CD4-positive, CD25-positive, alpha-beta regulatory T cell (primary cell): Measurements from ENCODE around the gene PATE4. TPM values are rescaled to one million over a fixed set of nuclear protein-coding genes. Genes with fewer than 3 reads are reported as not detected.

ENCODE experiments used
- ATAC-seq, 2 donors: fragments of 150-1000 bp; cut with Tn5 transposase; one replicate each; pipeline ENCODE4 v1.10.0; 2021; ENCODE audit warnings: low read depth in 2 of 2, moderate number of reproducible peaks in 2 of 2, moderate library complexity in 1 of 2
- DNase-seq, 3 donors: peaks; one replicate each; pipeline versions ENCODE4 v3.0.0 to v3.0.0-alpha.2; 2012 to 2022; ENCODE audit warnings: mixed read lengths in 1 of 3
- H3K27ac ChIP-seq: one replicate; pipeline ENCODE4 v1.7.0; 2013; ENCODE audit warnings: mild to moderate bottlenecking, low read length; ENCODE audit not compliant: insufficient read depth, poor library complexity, severe bottlenecking
- H3K27me3 ChIP-seq: one replicate; pipeline ENCODE4 v1.7.0; 2013; ENCODE audit warnings: low read length; ENCODE audit not compliant: control insufficient read depth, insufficient read depth
- H3K36me3 ChIP-seq: one replicate; pipeline ENCODE4 v1.7.0; 2013; ENCODE audit warnings: mild to moderate bottlenecking, low read length, moderate library complexity; ENCODE audit not compliant: control insufficient read depth, insufficient read depth
- H3K4me1 ChIP-seq: 2 replicates; pipeline ENCODE4 v1.7.0; 2013; ENCODE audit warnings: mild to moderate bottlenecking, low read length; ENCODE audit not compliant: insufficient read depth, control insufficient read depth, poor library complexity, severe bottlenecking
- H3K4me3 ChIP-seq: one replicate; pipeline ENCODE4 v1.7.0; 2013; ENCODE audit warnings: low read depth, mild to moderate bottlenecking, low read length, moderate library complexity
- H3K9me3 ChIP-seq, 2 experiments: 1 replicate in 1 of 2; 2 replicates in 1 of 2; pipeline ENCODE4 v1.7.0; 2013; ENCODE audit warnings: low read length in 2 of 2, mild to moderate bottlenecking in 1 of 2, moderate library complexity in 1 of 2; ENCODE audit not compliant: control insufficient read depth in 2 of 2
- H3K27ac Mint-ChIP-seq, 3 donors: one replicate each; pipeline ENCODE4 v1.8.0; 2020 to 2022; ENCODE audit warnings: mild to moderate bottlenecking in 3 of 3, mixed read lengths in 3 of 3, moderate library complexity in 2 of 3
- H3K27me3 Mint-ChIP-seq: one replicate; pipeline ENCODE4 v1.8.0; 2022; ENCODE audit warnings: mild to moderate bottlenecking, mixed read lengths
- H3K36me3 Mint-ChIP-seq: one replicate; pipeline ENCODE4 v1.8.0; 2020; ENCODE audit warnings: mixed read lengths
- H3K4me1 Mint-ChIP-seq, 4 donors: one replicate each; pipeline ENCODE4 v1.8.0; 2020 to 2022; ENCODE audit warnings: mixed read lengths in 4 of 4, mild to moderate bottlenecking in 1 of 4
- H3K4me3 Mint-ChIP-seq, 4 donors: one replicate each; pipeline ENCODE4 v1.8.0; 2020 to 2022; ENCODE audit warnings: mild to moderate bottlenecking in 4 of 4, mixed read lengths in 4 of 4, moderate library complexity in 3 of 4
- H3K9me3 Mint-ChIP-seq, 7 donors: one replicate each; pipeline ENCODE4 v1.8.0; 2020 to 2022; ENCODE audit warnings: mixed read lengths in 7 of 7, mild to moderate bottlenecking in 3 of 7, moderate library complexity in 2 of 7
- polyA plus RNA-seq, 4 donors: library from polyadenylated mRNA; unstranded; fragments of 300-500 nt; fragmentation: Illumina TruSeq; gene quantifications; one replicate each; pipeline ENCODE4 v1.2.3, GENCODE V29; 2021
- total RNA-seq: library from RNA; stranded (reverse); gene quantifications from one replicate; pipeline ENCODE4 v1.2.3, GENCODE V29; 2022

Gene PATE4
- total and polyA plus RNA-seq, 5 donors from 2014 or later, result not detected

- Histone ChIP-seq H3K4me1 (no peaks in the 10 kb centered on the region), H3K9me3 (no peaks in the 10 kb centered on the region), H3K4me3 (no peak overlapping the region), H3K36me3 (no peaks in the 10 kb centered on the region), H3K27me3 (no peaks in the 10 kb centered on the region), H3K27ac (no peak overlapping the region)
- H3K27me3 Mint-ChIP-seq, result no peaks in the 10 kb centered on the region
- no peaks in the 10 kb centered on the region for H3K36me3 Mint-ChIP-seq
- H3K4me3 Mint-ChIP-seq, result no peak overlapping the region
- DNase-seq (no peak), ATAC-seq (no peak)
- H3K27ac Mint-ChIP-seq, result peak overlapping the region in 1 of 3 donors; percentile 32
- peaks cover 0 to 2% (median 0%) of the 10 kb centered on the region in 4 donors for H3K4me1 Mint-ChIP-seq
- peaks cover 0 to 5% (median 0%) of the 10 kb centered on the region in 7 donors for H3K9me3 Mint-ChIP-seq
Observed at GRCh38 chr11:125872138-125872491, 39.0 kb downstream of the PATE4 start.

- ATAC-seq, result no peak
- Mint-ChIP-seq H3K9me3 (peaks cover 0 to 5% (median 0%) of the 10 kb centered on the region in 7 donors), H3K27ac (no peak overlapping the region), H3K4me3 (no peak overlapping the region), H3K4me1 (peaks cover 0 to 2% (median 0%) of the 10 kb centered on the region in 4 donors), H3K36me3 (no peaks in the 10 kb centered on the region), H3K27me3 (no peaks in the 10 kb centered on the region)
- Histone ChIP-seq H3K27ac (no peak overlapping the region), H3K9me3 (no peaks in the 10 kb centered on the region), H3K36me3 (no peaks in the 10 kb centered on the region), H3K4me3 (no peak overlapping the region), H3K27me3 (no peaks in the 10 kb centered on the region), H3K4me1 (no peaks in the 10 kb centered on the region)
- DNase-seq, result no peak
Observed at GRCh38 chr11:125873881-125874555, 40.9 kb downstream of the PATE4 start.

GRCh38 chr11:125874556-125875124 lies 41.5 kb downstream of the PATE4 start:
- Histone ChIP-seq H3K27me3 (no peaks in the 10 kb centered on the region), H3K4me1 (no peaks in the 10 kb centered on the region), H3K27ac (no peak overlapping the region), H3K9me3 (no peaks in the 10 kb centered on the region), H3K36me3 (no peaks in the 10 kb centered on the region), H3K4me3 (no peak overlapping the region)
- ATAC-seq (peak; percentile 43 to 44), DNase-seq (peak; percentile 11 to 53 (median 24))
- Mint-ChIP-seq H3K36me3 (no peaks in the 10 kb centered on the region), H3K27me3 (no peaks in the 10 kb centered on the region), H3K9me3 (peaks cover 0 to 5% (median 0%) of the 10 kb centered on the region in 7 donors), H3K4me3 (no peak overlapping the region), H3K27ac (no peak overlapping the region), H3K4me1 (peaks cover 0 to 2% (median 0%) of the 10 kb centered on the region in 4 donors)

GRCh38 chr11:125881291-125881690 lies 48.2 kb downstream of the PATE4 start:
- ATAC-seq (no peak), DNase-seq (no peak)
- Histone ChIP-seq H3K27ac (no peak overlapping the region), H3K9me3 (no peaks in the 10 kb centered on the region), H3K36me3 (no peaks in the 10 kb centered on the region), H3K4me1 (no peaks in the 10 kb centered on the region), H3K27me3 (no peaks in the 10 kb centered on the region), H3K4me3 (no peak overlapping the region)
- peaks cover 11% of the 10 kb centered on the region for H3K27me3 Mint-ChIP-seq
- H3K27ac Mint-ChIP-seq, result no peak overlapping the region
- peaks cover 0 to 3% (median 0%) of the 10 kb centered on the region in 7 donors for H3K9me3 Mint-ChIP-seq
- no peaks in the 10 kb centered on the region for H3K36me3 Mint-ChIP-seq
- no peak overlapping the region for H3K4me3 Mint-ChIP-seq
- peaks cover 0 to 2% (median 0%) of the 10 kb centered on the region in 4 donors for H3K4me1 Mint-ChIP-seq

GRCh38 chr11:125883375-125883774 lies 50.3 kb downstream of the PATE4 start:
- H3K27me3 ChIP-seq, result no peaks in the 10 kb centered on the region
- Mint-ChIP-seq H3K9me3 (peaks cover 0 to 5% (median 0%) of the 10 kb centered on the region in 7 donors), H3K4me1 (peaks cover 0 to 17% (median 10%) of the 10 kb centered on the region in 4 donors), H3K36me3 (no peaks in the 10 kb centered on the region), H3K27me3 (peaks cover 18% of the 10 kb centered on the region), H3K27ac (no peak overlapping the region), H3K4me3 (peak overlapping the region in 2 of 4 donors; percentile 45 to 61)
- H3K4me1 ChIP-seq, result peaks cover 12% of the 10 kb centered on the region
- DNase-seq, result no peak
- H3K27ac ChIP-seq, result no peak overlapping the region
- H3K9me3 ChIP-seq, result no peaks in the 10 kb centered on the region
- H3K36me3 ChIP-seq, result no peaks in the 10 kb centered on the region
- ATAC-seq, result no peak
- H3K4me3 ChIP-seq, result no peak overlapping the region

GRCh38 chr11:125886997-125887372 lies 53.9 kb downstream of the PATE4 start:
- H3K27ac Mint-ChIP-seq, result peak overlapping the region; percentile 92 to 97 (median 95)
- peak overlapping the region; percentile 92 to 99 (median 97) for H3K4me3 Mint-ChIP-seq
- H3K4me1 ChIP-seq, result peaks cover 17% of the 10 kb centered on the region
- DNase-seq (peak in 2 of 3 donors; percentile 36 to 74), ATAC-seq (peak; percentile 41 to 42)
- no peaks in the 10 kb centered on the region for H3K27me3 ChIP-seq
- peaks cover 11 to 38% (median 26%) of the 10 kb centered on the region in 4 donors for H3K4me1 Mint-ChIP-seq
- H3K4me3 ChIP-seq, result peak overlapping the region; percentile 57
- no peaks in the 10 kb centered on the region for H3K36me3 ChIP-seq
- no peaks in the 10 kb centered on the region for H3K9me3 ChIP-seq
- peaks cover 7% of the 10 kb centered on the region for H3K27me3 Mint-ChIP-seq
- H3K9me3 Mint-ChIP-seq, result peaks cover 0 to 5% (median 0%) of the 10 kb centered on the region in 7 donors
- H3K36me3 Mint-ChIP-seq, result no peaks in the 10 kb centered on the region
- H3K27ac ChIP-seq, result peak overlapping the region; percentile 80

DNA sequence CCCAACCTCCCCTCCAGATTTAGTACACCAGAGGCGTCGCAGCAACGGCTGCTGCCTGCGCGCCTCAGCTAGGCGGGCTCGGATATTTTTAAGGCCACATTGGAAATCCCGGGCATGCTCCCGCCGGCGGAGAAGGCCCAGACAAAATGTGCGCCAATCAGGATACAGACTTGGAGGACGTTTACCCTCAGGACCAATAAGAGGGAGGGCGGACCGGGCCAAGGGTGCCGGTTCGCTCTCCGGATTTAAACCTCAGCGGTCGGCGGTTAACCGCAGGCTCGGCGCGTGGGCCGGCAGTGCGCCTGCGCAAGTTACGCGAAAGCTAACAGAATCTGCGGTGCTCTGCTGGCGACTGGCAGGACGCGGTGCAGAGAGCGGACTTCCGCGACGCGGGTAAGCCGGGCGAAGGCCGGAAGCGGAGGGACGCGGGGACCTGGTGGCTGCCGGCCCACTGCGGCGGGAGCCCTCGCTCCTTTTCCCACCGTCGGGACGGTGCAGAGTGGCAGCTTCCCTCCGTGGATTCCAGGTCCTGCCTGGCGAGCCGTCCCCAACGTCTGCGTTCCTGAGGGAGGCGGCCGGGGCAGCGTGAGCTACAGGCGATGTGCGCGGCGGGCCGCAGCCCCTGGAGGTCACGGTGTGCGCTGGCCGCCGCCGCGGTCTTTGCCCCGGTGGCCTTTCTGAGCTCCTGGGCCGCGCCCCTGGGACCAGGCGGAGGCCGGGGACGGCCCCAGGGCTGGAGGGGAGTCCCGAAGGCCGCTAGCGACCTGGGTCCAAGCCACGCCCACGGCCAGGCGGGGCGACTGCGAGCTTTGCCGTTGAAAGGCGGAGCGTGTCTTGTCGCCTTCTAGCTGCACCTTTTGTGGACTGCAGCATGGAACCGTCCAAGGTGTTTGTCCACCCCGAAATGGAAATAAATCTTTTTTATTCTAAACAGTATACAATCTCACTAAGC lies 54.5 kb downstream of the PATE4 start, which contains the start of gene HYLS1:
Gene HYLS1 (plus strand): TSS at position 296 of the 952 bp plus-strand sequence. CDS start 11,701 bp downstream, outside the sequence.
- DNase-seq (peak; percentile 94 to 99 (median 95)), ATAC-seq (peak; percentile 86 to 88)
- Histone ChIP-seq H3K9me3 (no peaks in the 10 kb centered on the region), H3K4me1 (peaks cover 17% of the 10 kb centered on the region), H3K27ac (peak within 1 kb of the TSS; percentile 80), H3K4me3 (peak within 1 kb of the TSS; percentile 91), H3K36me3 (peaks cover under 1% of the 10 kb centered on the region), H3K27me3 (no peaks in the 10 kb centered on the region)
- H3K27ac Mint-ChIP-seq, result peak within 1 kb of the TSS; percentile 92 to 97 (median 95)
- H3K4me3 Mint-ChIP-seq, result peak within 1 kb of the TSS; percentile 92 to 99 (median 97)
- peaks cover 0 to 5% (median 0%) of the 10 kb centered on the region in 7 donors for H3K9me3 Mint-ChIP-seq
- peaks cover 3% of the 10 kb centered on the region for H3K36me3 Mint-ChIP-seq
- peaks cover 13 to 45% (median 29%) of the 10 kb centered on the region in 4 donors for H3K4me1 Mint-ChIP-seq
- peaks cover 7% of the 10 kb centered on the region for H3K27me3 Mint-ChIP-seq
